HS-27A (cell line): ENCODE data around the gene RBCK1.
"Not testable (repeated sequence)": the region's sequence is repeated elsewhere in the genome, so short reads cannot be mapped to it uniquely, and the experiment has no call there.

Experiments
- DNase-seq: peaks from one replicate; pipeline ENCODE4 v3.0.0-alpha.2; 2012; ENCODE audit warnings: low read depth, missing footprints

RBCK1 gene

DNA sequence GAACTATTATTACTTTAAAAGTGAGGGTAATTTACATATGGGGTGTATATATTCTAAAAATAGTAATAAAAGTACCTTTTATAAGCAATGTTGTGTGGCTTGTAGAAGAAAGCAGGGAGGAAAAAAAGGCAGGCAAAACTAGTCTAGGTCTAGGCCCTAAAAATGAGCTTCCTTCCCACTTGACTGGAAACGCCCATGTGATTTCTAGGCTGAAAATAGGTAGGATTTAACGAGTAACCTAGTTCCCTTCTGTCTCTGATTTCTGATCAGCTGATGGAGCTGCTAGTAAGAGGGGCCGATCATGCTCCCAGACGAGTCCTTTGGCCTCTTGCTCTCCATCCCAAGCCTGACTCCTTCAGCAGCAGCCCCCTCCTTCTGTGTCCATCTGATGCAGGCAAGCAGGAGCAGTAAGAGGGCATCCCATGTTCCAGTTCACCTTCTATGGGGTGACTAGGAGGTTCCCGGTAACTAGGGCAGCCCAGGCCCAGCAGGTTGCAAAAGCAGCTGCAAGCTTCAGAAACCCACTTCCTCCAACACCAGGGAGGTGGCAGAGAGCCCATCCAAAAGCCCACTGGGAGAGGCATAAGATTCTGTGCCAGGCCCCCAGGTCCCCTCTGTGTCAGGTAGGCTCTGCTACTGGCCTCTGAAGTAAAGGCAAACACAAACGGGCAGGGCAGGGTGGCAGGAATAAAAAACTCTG is 29.8 kb downstream of the RBCK1 start:
- DNase-seq: no peak

GRCh38 chr20:438571-439469 is 30.7 kb downstream of the RBCK1 start:
- DNase-seq: no peak

GRCh38 chr20:440148-440547 is 32.0 kb downstream of the RBCK1 start:
- DNase-seq: no peak

DNA sequence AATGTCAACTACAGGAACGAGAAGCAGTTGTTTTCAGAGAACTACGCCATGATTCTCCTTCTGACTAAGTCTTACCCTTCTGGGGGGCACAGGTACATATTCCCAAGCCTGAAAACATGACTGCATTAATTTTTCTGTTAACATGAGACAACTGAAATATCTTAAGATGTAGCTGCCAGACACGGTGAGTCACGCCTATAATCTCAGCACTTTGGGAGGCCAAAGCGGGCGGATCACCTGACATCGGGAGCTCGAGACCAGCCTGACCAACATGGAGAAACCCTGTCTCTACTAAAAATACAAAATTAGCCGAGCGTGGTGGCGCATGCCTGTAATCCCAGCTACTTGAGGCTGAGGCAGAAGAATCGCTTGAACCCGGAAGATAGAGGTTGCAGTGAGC is 32.5 kb downstream of the RBCK1 start:
- DNase-seq: no peak

DNA sequence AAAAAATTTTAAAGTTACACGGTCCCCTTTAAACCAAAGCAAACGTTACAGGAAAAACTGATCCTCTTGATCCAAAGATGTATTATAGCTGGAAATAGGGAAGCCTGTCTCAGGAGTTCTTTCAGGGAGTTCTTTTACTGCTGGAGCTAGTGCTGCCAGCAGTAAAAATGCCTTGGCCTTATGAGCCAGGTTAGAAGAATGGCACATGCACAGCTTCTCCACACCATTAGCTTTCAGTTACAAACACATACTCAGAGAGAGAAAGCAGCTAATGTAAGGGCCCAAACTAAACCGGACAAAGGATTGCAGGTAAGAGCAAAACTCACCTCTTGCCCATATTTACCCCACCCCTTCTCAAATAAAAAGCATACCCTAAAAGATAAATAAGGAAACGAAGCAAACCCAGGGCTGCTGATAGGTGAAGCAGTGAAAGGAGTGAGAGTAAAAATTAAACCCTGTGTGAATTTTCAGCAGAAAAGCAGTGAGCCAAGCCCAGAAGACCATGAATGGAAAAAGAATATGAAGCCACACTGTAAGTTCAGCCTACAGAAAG is 35.2 kb downstream of the RBCK1 start:
- no peak for DNase-seq

DNA sequence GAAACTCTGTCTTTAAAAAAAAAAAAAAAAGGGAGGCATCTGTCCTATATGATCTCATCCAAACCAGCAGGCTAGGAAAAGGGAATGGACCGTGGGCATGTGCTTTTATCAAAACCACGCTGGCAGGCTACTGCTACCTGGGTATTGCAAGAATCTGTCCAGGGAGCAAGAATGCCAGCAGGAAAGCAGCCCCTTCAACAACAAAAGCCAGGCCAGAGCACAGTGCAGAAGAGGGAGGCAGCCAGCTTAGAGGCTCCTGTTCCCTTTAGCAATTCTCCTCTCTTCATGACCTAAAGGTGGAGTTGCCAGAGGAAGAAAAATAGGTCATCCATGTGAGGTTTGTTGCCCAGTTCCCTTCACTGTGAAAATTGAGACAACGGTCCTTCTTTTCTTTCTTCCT is 36.0 kb downstream of the RBCK1 start:
- no peak for DNase-seq

GRCh38 chr20:444862-445426 is 36.8 kb downstream of the RBCK1 start:
- no peak for DNase-seq

GRCh38 chr20:445514-446336 is 37.6 kb downstream of the RBCK1 start:
- DNase-seq: no peak

GRCh38 chr20:452021-452420 is 43.9 kb downstream of the RBCK1 start:
- not testable (repeated sequence) for DNase-seq

DNA sequence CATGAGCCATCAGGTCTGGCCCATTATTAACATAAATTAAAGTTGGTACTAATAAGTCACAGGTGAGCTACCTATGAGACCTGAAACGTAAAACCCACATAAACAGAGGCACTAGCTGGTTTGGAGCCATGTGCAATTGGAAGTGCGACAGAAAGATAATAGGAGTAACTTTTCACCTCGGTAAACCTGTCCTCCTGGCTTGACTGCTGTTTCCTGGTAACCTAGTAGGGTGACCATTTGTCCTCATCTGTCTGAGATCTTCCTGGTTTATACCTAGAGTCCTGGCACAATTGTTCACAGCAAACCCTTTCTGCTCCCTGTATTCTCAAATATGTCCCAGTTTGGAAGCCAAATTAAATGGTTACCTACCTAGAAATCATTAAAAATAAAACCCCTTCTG is 46.9 kb downstream of the RBCK1 start:
- no peak for DNase-seq

- DNase-seq: no peak
Measured at GRCh38 chr20:458776-459175, 50.7 kb downstream of the RBCK1 start.

GRCh38 chr20:460180-460579 is 52.1 kb downstream of the RBCK1 start:
- DNase-seq: no peak

DNA sequence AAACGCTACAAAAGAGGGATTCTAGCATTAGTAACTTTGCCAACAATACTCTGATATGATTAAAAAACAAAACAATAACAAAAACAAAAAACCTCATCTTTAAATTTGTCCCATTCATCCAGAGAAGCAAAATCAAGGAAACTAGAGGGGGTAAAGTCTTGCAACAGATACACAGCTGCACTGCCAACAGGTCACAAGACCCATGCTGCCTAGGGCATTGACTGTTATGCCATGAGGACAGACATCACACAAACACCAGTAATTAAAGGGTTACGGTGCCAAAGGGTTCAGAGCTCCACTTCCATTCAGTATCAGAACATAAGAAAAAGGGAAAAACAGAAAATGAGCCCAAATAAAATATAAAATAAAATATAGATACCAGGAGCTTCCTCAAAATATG is 52.6 kb downstream of the RBCK1 start:
- no peak for DNase-seq

- peak; percentile 41 for DNase-seq
Measured at GRCh38 chr20:461254-462198, 53.4 kb downstream of the RBCK1 start.

- DNase-seq: peak; percentile 62
Measured at GRCh38 chr20:462199-462991, 54.3 kb downstream of the RBCK1 start, which contains the start of gene TBC1D20. Gene TBC1D20, minus strand, starts transcription at chr20:462533. Its CDS starts 128 bp downstream, at chr20:462405.

GRCh38 chr20:467755-468154 is 59.7 kb downstream of the RBCK1 start:
- DNase-seq: no peak

GRCh38 chr20:469746-470490 is 61.8 kb downstream of the RBCK1 start:
- no peak for DNase-seq

GRCh38 chr20:472137-472846 is 64.2 kb downstream of the RBCK1 start:
- no peak for DNase-seq
